GM23338 (cell line): ENCODE results near the gene FNDC3B. TPM values are rescaled to one million over a fixed set of nuclear protein-coding genes. Genes with fewer than 3 reads are reported as not detected.
A peak's percentile ranks its signal among the peaks of the same experiment; 100 is the strongest.

ENCODE experiments used
- ATAC-seq: fragments of 200-7000 bp; cut with Tn5 transposase; 3 replicates; pipeline ENCODE4 v1.9.1; 2020
- DNase-seq: peaks from one replicate; pipeline ENCODE4 v3.0.0-alpha.2; 2015; ENCODE audit warnings: low spot score
- H2AFZ ChIP-seq: fragments of 200-600 bp; sonication (generic); 2 replicates; pipeline ENCODE4 v1.8.0; 2016; ENCODE audit warnings: antibody characterized with exemption, mild to moderate bottlenecking, moderate library complexity
- H3F3A ChIP-seq: fragments of 200-600 bp; sonication (generic); replicated peaks from 2 replicates; pipeline ENCODE4 v1.8.0; 2017; ENCODE audit warnings: antibody characterized with exemption, mixed run types, low read depth
- H3K27ac ChIP-seq: fragments of 200-600 bp; sonication (generic); 2 replicates; pipeline ENCODE4 v1.6.1; 2016; ENCODE audit warnings: low read depth
- H3K27me3 ChIP-seq: fragments of 200-600 bp; sonication (generic); 2 replicates; pipeline ENCODE4 v1.8.0; 2016; ENCODE audit warnings: mild to moderate bottlenecking, mixed run types, moderate library complexity; ENCODE audit not compliant: insufficient read depth
- H3K36me3 ChIP-seq: fragments of 200-600 bp; sonication (generic); 2 replicates; pipeline ENCODE4 v1.8.0; 2016; ENCODE audit warnings: mild to moderate bottlenecking; ENCODE audit not compliant: insufficient read depth
- H3K4me1 ChIP-seq: fragments of 200-600 bp; sonication (generic); 2 replicates; pipeline ENCODE4 v1.8.0; 2016; ENCODE audit warnings: mild to moderate bottlenecking, moderate library complexity; ENCODE audit not compliant: insufficient read depth
- H3K4me2 ChIP-seq: fragments of 200-600 bp; sonication (generic); 2 replicates; pipeline ENCODE4 v1.7.1; 2017; ENCODE audit warnings: mixed run types
- H3K4me3 ChIP-seq: fragments of 200-600 bp; sonication (generic); 2 replicates; pipeline ENCODE4 v1.6.1; 2016; ENCODE audit warnings: mixed run types
- H3K79me2 ChIP-seq: fragments of 200-600 bp; sonication (generic); replicated peaks from 2 replicates; pipeline ENCODE4 v1.8.0; 2017; ENCODE audit warnings: mild to moderate bottlenecking; ENCODE audit not compliant: insufficient read depth
- H3K9me2 ChIP-seq: fragments of 200-600 bp; sonication (generic); 2 replicates; pipeline ENCODE4 v1.8.0; 2017; ENCODE audit not compliant: insufficient read depth
- H4K20me1 ChIP-seq: fragments of 200-600 bp; sonication (generic); replicated peaks from 2 replicates; pipeline ENCODE4 v1.8.0; 2017; ENCODE audit warnings: mild to moderate bottlenecking; ENCODE audit not compliant: insufficient read depth
- H3K27ac Mint-ChIP-seq: 2 replicates; pipeline ENCODE4 v1.8.0; 2020; ENCODE audit warnings: inconsistent platforms, mild to moderate bottlenecking, moderate library complexity, mixed read lengths
- H3K27me3 Mint-ChIP-seq: 3 replicates; pipeline ENCODE4 v1.8.0; 2022; ENCODE audit warnings: low read depth, mild to moderate bottlenecking, moderate library complexity, mixed read lengths, inconsistent platforms; ENCODE audit not compliant: insufficient read depth, poor library complexity
- H3K36me3 Mint-ChIP-seq: 3 replicates; pipeline ENCODE4 v1.8.0; 2021; ENCODE audit warnings: low read depth, mild to moderate bottlenecking, inconsistent platforms, moderate library complexity, mixed read lengths
- H3K4me1 Mint-ChIP-seq: 3 replicates; pipeline ENCODE4 v1.8.0; 2020; ENCODE audit warnings: mild to moderate bottlenecking, inconsistent platforms, mixed read lengths
- H3K4me3 Mint-ChIP-seq: 3 replicates; pipeline ENCODE4 v1.8.0; 2021; ENCODE audit warnings: moderate library complexity, mild to moderate bottlenecking, inconsistent platforms, mixed read lengths
- H3K9me3 Mint-ChIP-seq: 3 replicates; pipeline ENCODE4 v1.8.0; 2020; ENCODE audit warnings: moderate library complexity, mild to moderate bottlenecking, inconsistent platforms, mixed read lengths
- CTCF ChIP-seq, 2 experiments: fragments of 200-600 bp in 1 of 2; sonication (generic) in 1 of 2; conservative IDR thresholded peaks; 2 replicates each; pipeline versions ENCODE4 v1.5.1 to v1.6.1; 2016 to 2017; ENCODE audit warnings: antibody characterized with exemption in 2 of 2, low read depth in 2 of 2, mild to moderate bottlenecking in 2 of 2, moderate library complexity in 1 of 2
- EZH2 ChIP-seq: fragments of 200-600 bp; sonication (generic); IDR thresholded peaks from one replicate; pipeline ENCODE4 v1.8.0; 2017; ENCODE audit warnings: antibody characterized with exemption, mild to moderate bottlenecking, low read depth; ENCODE audit not compliant: unreplicated experiment
- ZNF462 ChIP-seq: fragments of 250-450 bp; sonication (Bioruptor Pico); IDR thresholded peaks from 2 replicates; pipeline ENCODE4 v1.5.0; 2020; ENCODE audit warnings: mild to moderate bottlenecking, moderate library complexity
- polyA plus RNA-seq: library from polyadenylated mRNA; unstranded; fragments of >200 nt; fragmentation: Nextera tagmentation; extraction: Ambion mirVana; gene quantifications from 2 replicates; pipeline ENCODE4 v1.2.1, GENCODE V29; 2016
- total RNA-seq: library from RNA; depleted of rRNA; stranded (reverse); fragments of >200 nt; shearing (Covaris generic); gene quantifications from 2 replicates; pipeline ENCODE4 v1.2.3, GENCODE V29; 2014

Gene FNDC3B
- total and polyA plus RNA-seq, 2 experiments from 2014 or later: 19.1 to 55.4 TPM

GRCh38 chr3:172029425-172030098 is 9.8 kb upstream of the FNDC3B start (continued):
- TF ChIP-seq ZNF462 (CRISPR knock-in tag) (no peak), CTCF (conservative IDR thresholded peaks at IDR 0.05; ENCODE audit: low read depth in 2 of 2) (no peak)

GRCh38 chr3:172030181-172030580 is 9.2 kb upstream of the FNDC3B start:
- Mint-ChIP-seq H3K4me3 (no peak overlapping the region), H3K9me3 (peaks cover 2% of the 10 kb centered on the region; the same call in 1 of the 3 replicates), H3K27me3 (peaks cover 6% of the 10 kb centered on the region), H3K27ac (no peak overlapping the region), H3K36me3 (0 out of 3 replicates have a peak, but pooled peaks cover 2% of the 10 kb centered on the region), H3K4me1 (peaks cover 7% of the 10 kb centered on the region; the same call in 2 of the 3 replicates)
- no peaks in the 10 kb centered on the region for H3K27me3 ChIP-seq
- no peaks in the 10 kb centered on the region for H3F3A ChIP-seq
- no peak for DNase-seq
- H3K4me2 ChIP-seq: no peak overlapping the region
- no peak for TF ChIP-seq EZH2
- no peak overlapping the region for H3K27ac ChIP-seq
- H3K4me3 ChIP-seq: no peak overlapping the region
- H3K36me3 ChIP-seq: no peaks in the 10 kb centered on the region
- peak overlapping the region; percentile 86; the same call in 1 of the 2 replicates for H2AFZ ChIP-seq
- H3K4me1 ChIP-seq: no peaks in the 10 kb centered on the region
- H4K20me1 ChIP-seq: no peaks in the 10 kb centered on the region
- no peaks in the 10 kb centered on the region for H3K9me2 ChIP-seq
- no peak for ATAC-seq
- H3K79me2 ChIP-seq: no peaks in the 10 kb centered on the region
